AG20443 (cell line): ENCODE measurements around the gene CRKL.
A peak's percentile ranks its signal among the peaks of the same experiment; 100 is the strongest.
"Not testable (repeated sequence)": the region's sequence is repeated elsewhere in the genome, so short reads cannot be mapped to it uniquely, and the experiment has no call there.

Source experiments
- DNase-seq: peaks from one replicate; pipeline ENCODE4 v3.0.0; 2012; ENCODE audit warnings: low spot score, mixed read lengths

The CRKL gene, protein sequence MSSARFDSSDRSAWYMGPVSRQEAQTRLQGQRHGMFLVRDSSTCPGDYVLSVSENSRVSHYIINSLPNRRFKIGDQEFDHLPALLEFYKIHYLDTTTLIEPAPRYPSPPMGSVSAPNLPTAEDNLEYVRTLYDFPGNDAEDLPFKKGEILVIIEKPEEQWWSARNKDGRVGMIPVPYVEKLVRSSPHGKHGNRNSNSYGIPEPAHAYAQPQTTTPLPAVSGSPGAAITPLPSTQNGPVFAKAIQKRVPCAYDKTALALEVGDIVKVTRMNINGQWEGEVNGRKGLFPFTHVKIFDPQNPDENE

DNA sequence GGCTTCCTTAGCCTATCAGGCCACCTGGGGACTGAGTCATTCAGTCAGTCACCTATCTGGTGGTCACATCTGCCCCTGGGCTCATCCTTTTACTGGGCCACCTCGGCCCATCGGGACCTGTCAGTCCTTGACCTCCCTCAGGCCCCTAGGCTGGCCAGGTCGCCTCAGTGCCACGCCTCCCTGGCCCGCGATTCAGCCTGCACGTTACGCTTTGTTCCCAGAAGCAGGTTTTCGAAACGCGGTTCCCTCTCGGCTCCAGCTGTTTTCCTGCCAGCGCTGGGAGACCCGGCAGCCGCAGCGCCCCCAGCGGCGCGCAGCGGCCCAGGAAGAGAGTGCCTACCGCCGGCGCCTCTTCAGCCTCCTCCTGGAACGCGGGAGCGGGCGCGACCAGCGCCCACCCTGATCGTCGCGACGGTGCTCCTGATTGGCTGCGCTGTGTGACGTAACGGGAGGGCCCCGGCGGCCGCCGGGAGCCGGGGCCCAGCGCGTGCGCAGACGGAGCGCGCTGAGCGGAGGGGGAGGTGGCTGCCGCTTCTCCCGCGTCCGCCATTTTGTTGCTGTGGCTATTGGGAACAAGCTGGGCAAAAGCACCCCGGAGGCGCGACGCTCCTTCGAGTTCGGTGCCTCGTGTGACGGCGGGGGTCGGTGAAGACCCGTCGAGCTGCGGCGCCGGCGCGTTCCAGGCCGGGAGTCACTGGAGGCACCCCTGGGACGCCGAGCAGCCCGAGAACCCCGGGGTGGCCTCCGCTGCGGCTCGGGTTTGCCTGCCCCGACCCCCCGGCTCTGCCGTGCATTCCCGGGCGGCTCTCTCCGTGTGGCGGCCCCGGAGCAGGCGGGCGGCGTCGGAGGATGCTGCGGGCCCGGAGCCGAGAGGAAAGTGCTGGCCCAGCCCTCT lies at the start of gene CRKL:
Gene CRKL (plus strand): TSS at position 492 of the 895 bp plus-strand sequence. CDS start 528 bp downstream, outside the sequence.
- peak; percentile 100 for DNase-seq

- DNase-seq, result no peak
Measured at GRCh38 chr22:20868025-20868962, 48.9 kb upstream of the CRKL start.

- DNase-seq, result no peak
Measured at GRCh38 chr22:20869234-20869633, 48.0 kb upstream of the CRKL start.

DNA sequence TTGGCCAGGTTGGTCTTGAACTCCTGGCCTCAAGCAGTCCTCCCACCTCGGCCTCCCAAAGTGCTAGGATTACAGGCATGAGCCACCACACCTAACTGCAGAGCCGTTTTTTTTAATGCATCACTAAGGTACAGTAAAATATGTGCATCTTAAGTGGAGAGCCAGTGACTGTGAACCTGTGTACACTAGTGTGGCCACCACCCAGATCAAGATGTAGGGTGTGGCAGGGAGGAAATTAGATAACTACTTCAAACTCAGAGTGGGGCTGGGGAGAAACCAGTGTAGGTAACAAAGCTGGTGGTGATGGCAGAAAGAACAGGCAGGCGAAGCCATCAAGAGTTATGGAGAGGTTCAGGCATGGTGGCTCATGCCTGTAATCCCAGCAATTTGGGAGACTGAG lies 44.0 kb upstream of the CRKL start:
- no peak for DNase-seq

GRCh38 chr22:20875296-20875695 lies 41.9 kb upstream of the CRKL start:
- DNase-seq, result no peak

- DNase-seq, result no peak
Measured at GRCh38 chr22:20877715-20878114, 39.5 kb upstream of the CRKL start.

DNA sequence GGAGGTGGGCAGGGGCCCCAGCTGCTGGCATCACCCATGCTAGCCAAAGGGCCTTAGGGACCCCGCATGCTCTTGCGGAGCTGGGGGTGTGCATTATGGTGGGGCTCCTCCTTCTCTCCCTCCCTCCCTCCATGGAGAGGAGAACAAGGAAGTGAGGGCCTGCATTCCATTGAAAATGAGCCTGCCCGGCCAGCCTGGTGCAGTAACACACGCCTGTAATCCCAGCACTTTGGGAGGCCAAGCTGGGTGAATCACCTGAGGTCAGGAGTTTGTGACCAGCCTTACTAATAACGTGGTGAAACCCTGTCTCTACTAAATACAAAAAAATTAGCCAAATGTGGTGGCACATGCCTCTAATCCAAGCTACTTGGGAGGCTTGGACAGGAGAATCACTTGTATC lies 36.0 kb upstream of the CRKL start:
- no peak for DNase-seq

GRCh38 chr22:20881869-20882815 lies 35.1 kb upstream of the CRKL start:
- DNase-seq, result no peak

DNA sequence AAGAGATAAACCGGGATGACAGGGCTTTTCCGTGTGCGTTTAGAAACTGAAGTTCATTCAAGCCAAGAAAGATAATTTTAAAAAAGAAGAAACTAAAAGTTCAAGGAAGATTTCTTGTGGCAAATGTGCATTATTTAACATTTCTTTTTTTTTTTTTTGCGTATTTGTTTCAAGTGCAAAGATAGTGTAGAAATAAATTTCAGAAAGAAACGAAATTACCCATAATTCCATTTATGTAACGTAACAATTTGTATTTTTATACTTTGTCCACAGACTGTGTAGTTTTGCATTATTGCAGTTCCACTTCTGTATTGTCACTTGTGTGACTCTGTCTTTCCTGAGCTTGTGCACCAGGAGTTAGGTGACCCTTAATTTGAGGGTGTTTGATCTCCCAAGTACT lies 34.4 kb upstream of the CRKL start:
- no peak for DNase-seq

DNA sequence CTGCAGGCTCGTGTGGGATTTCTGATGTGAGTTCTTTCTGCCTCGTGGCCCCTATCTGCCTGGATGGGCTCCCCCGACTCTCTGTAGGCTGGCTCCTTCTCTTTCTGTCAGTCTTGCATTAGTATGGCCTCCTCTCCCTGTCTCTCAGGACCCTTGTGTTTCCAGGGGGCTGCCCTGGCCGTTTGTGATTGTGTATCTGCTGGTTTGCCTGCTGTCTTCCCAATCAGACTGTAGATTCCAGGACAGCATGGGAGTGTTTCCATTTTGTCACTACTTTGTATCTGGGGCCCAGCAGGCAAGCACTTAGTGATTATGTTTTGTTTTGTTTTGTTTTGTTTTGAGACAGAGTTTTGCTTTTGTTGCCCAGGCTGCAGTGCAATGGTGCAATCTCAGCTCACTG lies 32.8 kb upstream of the CRKL start:
- no peak for DNase-seq

- no peak for DNase-seq
Measured at GRCh38 chr22:20885017-20885556, 32.1 kb upstream of the CRKL start.

DNA sequence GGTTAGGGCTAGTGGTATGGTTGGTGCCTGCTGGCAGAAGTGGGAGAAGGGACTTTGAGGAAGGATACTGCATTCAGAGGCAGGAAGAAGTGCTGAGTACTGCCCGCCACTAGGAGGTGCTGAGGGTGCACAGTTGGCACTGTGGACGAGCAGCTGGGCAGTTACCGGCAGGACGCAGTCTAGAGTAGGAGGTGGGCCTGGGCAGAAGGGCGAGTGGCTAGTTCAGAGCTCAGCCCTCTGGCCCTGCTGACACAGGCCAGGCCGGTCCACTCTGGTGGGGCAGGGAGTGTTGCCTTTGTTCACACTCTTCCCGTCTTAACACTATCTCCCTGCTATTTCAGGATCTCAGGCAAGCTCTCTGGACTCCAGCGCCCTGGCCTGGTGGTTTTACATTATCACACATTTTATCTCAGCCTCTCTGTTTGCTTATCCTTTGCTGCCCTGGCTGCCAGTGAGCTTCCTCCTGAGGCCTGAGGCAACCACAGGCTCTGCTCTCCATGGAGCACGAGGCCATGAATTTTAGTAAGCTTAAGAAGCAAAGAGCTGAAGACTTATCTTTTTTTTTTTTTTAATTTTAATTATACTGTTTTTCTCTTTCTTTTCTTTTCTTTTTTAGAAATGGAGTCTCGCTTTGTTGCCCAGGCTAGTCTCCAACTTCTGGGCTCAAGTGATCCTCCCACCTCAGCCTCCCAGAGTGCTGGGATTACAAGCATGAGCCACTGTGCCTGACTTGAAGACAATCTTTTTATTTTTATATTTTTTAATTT lies 31.5 kb upstream of the CRKL start:
- DNase-seq, result peak; percentile 93

DNA sequence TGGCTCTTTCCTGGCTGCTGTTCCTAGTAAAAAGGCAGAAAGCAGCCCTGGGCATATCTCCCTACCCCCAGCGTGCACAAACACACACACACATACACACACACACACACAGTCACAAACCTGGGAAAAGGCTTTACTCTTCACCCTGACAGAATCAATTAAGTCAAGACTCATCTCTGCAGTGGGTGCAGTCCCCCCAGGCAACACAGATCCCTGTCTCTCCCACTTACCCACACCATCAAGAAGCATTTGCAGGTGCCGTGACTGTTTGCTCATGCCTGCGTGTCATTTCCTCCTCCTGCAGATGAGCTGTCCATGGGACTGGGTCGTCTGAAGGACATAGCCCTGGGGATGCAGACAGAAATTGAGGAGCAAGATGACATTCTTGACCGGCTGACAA lies 29.8 kb upstream of the CRKL start:
- DNase-seq, result no peak

DNA sequence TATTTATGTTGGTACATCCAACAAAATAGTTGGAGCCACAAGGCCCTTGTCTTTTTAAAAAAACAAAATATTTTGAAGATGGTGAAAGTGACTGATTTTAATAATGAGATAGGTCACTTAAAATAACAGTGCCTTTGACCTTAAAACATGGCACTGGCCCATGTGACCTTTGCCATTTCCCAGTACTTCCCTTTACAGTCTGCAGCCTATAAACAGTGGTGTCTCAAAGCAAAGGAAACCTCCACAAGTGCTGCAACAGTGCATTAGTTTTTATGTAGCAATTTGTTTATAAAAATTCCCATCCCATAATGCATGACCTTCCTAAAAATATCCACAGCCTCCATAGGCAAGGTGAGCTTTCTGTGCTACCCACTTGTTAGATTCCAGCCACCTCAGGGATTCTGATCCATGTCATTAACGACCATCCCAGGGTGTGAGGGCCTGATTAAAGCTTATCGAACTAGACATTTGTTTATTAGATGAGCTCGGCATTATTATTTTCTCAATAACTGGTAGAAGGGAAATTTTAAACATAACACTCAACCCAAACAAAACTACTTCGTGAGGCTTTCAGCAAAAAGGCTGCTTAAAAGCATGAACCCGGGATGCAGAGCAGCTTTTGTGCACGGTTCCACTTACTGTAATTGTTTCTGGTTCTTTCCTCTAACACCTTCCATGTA lies 28.0 kb upstream of the CRKL start:
- no peak for DNase-seq

- DNase-seq, result no peak
Measured at GRCh38 chr22:20889904-20890540, 27.2 kb upstream of the CRKL start.

DNA sequence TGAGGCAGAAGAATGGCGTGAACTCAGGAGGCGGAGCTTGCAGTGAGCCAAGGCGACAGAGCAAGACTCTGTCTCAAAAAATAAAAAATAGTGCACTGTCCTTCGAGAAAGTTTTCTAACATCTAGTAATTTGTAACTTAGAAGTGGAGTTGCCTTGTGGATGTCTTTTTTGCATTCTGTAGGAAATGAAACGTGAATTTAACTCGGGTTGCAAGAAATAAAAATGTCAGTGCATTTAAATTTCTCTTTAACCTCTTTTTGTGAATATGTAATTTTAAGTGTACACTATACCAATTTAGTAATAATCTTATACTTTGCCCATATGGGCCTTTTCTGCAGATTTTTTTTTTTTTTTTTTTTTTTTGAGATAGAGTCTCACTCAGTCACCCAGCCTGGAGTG lies 26.2 kb upstream of the CRKL start:
- no peak for DNase-seq

DNA sequence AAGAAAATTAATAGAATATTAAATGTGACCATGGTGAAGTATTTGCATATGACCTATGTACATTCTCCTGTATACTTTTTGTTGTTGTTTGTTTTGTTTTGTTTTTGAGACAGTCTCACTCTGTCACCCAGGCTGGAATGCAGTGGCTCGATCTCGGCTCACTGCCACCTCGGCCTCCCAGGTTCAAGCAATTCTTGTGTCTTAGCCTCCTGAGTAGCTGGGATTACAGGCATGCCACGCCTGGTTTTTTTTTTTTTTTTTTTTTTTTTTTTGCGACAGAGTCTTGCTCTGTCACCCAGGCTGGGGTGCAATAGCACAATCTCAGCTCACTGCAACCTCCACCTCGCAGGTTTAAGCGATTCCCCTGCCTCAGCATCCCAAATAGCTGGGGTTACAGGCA lies 19.5 kb upstream of the CRKL start:
- DNase-seq, result not testable (repeated sequence)

DNA sequence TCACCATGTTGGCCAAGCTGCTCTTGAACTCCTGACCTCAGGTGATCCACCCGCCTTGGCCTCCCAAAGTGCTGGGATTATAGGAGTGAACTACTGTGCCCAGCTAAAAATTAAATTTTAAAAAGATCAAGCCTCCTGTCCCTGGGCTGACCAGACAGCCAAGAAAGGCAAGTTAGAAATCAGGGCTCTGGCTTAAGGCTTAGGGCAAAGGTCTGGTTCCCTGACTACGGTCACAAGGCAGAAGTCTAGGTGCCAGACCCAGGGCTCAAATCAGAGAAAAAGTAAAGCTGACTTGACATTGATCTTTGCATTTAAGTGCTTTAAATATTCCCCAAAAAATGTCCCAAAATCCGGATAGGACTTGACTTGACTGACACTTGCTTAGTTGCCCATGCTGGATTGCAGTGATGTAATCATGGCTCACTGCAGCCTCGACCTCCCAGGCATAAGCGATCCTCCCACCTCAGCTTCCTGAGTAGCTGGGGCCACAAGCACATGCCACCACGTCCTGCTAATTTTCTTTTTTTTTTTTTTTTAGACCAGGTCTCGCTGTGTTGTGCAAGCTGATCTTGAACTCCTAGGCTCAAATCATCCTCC lies 17.3 kb upstream of the CRKL start:
- DNase-seq, result no peak
